WTC11 (cell line): Measurements from ENCODE around the gene NR0B2.

Experiments used
- CTCF ChIP-seq: fragments of 200-600 bp; IDR thresholded peaks from 2 replicates; pipeline ENCODE4 v1.8.0; 2022; ENCODE audit warnings: antibody characterized with exemption
- GTF2I ChIP-seq: fragments of 250-450 bp; sonication (Bioruptor Pico); conservative IDR thresholded peaks from 2 replicates; pipeline ENCODE4 v1.4.0; 2021; ENCODE audit warnings: mild to moderate bottlenecking

- TF ChIP-seq CTCF: no peak
- TF ChIP-seq GTF2I (CRISPR knock-in tag): no peak
These were observed 32.5 kb upstream of the NR0B2 start for GRCh38 chr1:26946270-26946669.
